Stomach (tissue), 9 donors: ENCODE results near the gene C10orf71. TPM values are rescaled to one million over a fixed set of nuclear protein-coding genes. Genes with fewer than 3 reads are reported as not detected.
A peak's percentile ranks its signal among the peaks of the same experiment; 100 is the strongest.

Experiments
- DNase-seq, 2 donors: peaks; one replicate each; pipeline versions ENCODE4 v3.0.0 to v3.0.0-alpha.2; 2013 to 2019
- H3K27ac ChIP-seq, 5 donors: fragments of 200-600 bp in 4 of 5; sonication (generic) in 4 of 5; one replicate each; pipeline ENCODE4 v1.5.1; 2013 to 2019; ENCODE audit warnings: mild to moderate bottlenecking in 1 of 5, moderate library complexity in 1 of 5
- H3K27me3 ChIP-seq, 3 donors: fragments of 200-600 bp; sonication (generic); one replicate each; pipeline ENCODE4 v1.5.1; 2017 to 2019; ENCODE audit warnings: mixed run types in 1 of 3
- H3K36me3 ChIP-seq, 4 donors: fragments of 200-600 bp; sonication (generic); 1 replicate in 3 of 4; 2 replicates in 1 of 4; pipeline ENCODE4 v1.5.1; 2016 to 2019
- H3K4me1 ChIP-seq, 4 donors: fragments of 200-600 bp; sonication (generic); one replicate each; pipeline ENCODE4 v1.5.1; 2016 to 2019
- H3K4me3 ChIP-seq, 4 donors: fragments of 200-600 bp; sonication (generic) in 3 of 4; one replicate each; pipeline ENCODE4 v1.5.1; 2016 to 2019; ENCODE audit warnings: mild to moderate bottlenecking in 1 of 4
- H3K9me3 ChIP-seq, 4 donors: fragments of 200-600 bp; sonication (generic); one replicate each; pipeline ENCODE4 v1.5.1; 2016 to 2019
- CTCF ChIP-seq, 7 experiments: fragments of 450-650 bp in 4 of 7; fragments of 200-600 bp in 3 of 7; sonication (generic) in 3 of 7; IDR thresholded peaks; one replicate each; pipeline ENCODE4 v1.5.1; 2016 to 2019; ENCODE audit warnings: antibody characterized with exemption in 7 of 7, control low read depth in 2 of 7, mild to moderate bottlenecking in 1 of 7
- EP300 ChIP-seq: sonication (generic); formaldehyde crosslinking; IDR thresholded peaks from one replicate; pipeline ENCODE4 v1.6.1; 2017; ENCODE audit warnings: antibody characterized with exemption
- POLR2A ChIP-seq, 4 donors: fragments of 450-650 bp; IDR thresholded peaks; one replicate each; pipeline ENCODE4 v1.6.1; 2016; ENCODE audit warnings: antibody characterized with exemption in 4 of 4, control low read depth in 2 of 4, mild to moderate bottlenecking in 1 of 4, moderate library complexity in 1 of 4
- POLR2AphosphoS5 ChIP-seq, 3 donors: sonication (generic); formaldehyde crosslinking; IDR thresholded peaks; one replicate each; pipeline ENCODE4 v1.6.1; 2016; ENCODE audit warnings: antibody characterized with exemption in 3 of 3
- WGBS, 5 donors: extraction: QIAGEN DNeasy Blood & Tissue Kit in 3 of 5; methylation state at CpG; one replicate each; pipeline versions ENCODE4 v1.1.5 to v1.1.7; 2013 to 2018; 5-methylcytosine and 5-hydroxymethylcytosine counted together
- intact Hi-C: fragments of 100-400 bp; cut with DNase I; formaldehyde crosslinking; loops from one replicate; pipeline ENCODE4 v1.15.1; 2023; ENCODE audit warnings: low total_unique reads
- polyA plus RNA-seq, 3 donors: library from polyadenylated mRNA; stranded (reverse); fragments of 200-250 nt; gene quantifications; one replicate each; pipeline ENCODE4 v1.2.3, GENCODE V29; 2013
- total RNA-seq, 5 donors: library from RNA; depleted of rRNA; stranded (reverse); fragments of >200 nt; gene quantifications; one replicate each; pipeline versions ENCODE4 v1.1.0 to v1.2.3, GENCODE V29; 2014 to 2016
- donor health status: healthy with polysubstance abuse.
- donor health status: Bipolar disorder and iron deficiency.
- donor health status: healthy.

Gene C10orf71
- total and polyA plus RNA-seq, 8 donors = 0.18 TPM; not detected in 7

- Histone ChIP-seq H3K27me3 (peaks cover 0 to 14% (median 0%) of the 10 kb centered on the region in 3 donors), H3K36me3 (no peaks in the 10 kb centered on the region), H3K9me3 (no peaks in the 10 kb centered on the region), H3K27ac (no peak overlapping the region), H3K4me1 (no peaks in the 10 kb centered on the region), H3K4me3 (no peak overlapping the region)
- peak in 1 of 2 donors; percentile 10 for DNase-seq
- intact Hi-C loops = no loop called here
- TF ChIP-seq POLR2A (IDR thresholded peaks at IDR 0.05) (no peak), EP300 (no peak), POLR2AphosphoS5 (IDR thresholded peaks at IDR 0.05) (no peak), CTCF (IDR thresholded peaks at IDR 0.05) (no peak)
- WGBS, 5 donors = 71 to 77% (median 74%) methylated on average over 7 of the region's 7 CpGs
Observed at GRCh38 chr10:49279015-49279880, 19.7 kb upstream of the C10orf71 start.

- WGBS, 5 donors = 70 to 82% (median 77%) methylated on average over 3 of the region's 3 CpGs
- Histone ChIP-seq H3K4me3 (no peak overlapping the region), H3K4me1 (no peaks in the 10 kb centered on the region), H3K9me3 (no peaks in the 10 kb centered on the region), H3K27me3 (peaks cover 0 to 14% (median 0%) of the 10 kb centered on the region in 3 donors), H3K36me3 (no peaks in the 10 kb centered on the region), H3K27ac (no peak overlapping the region)
- intact Hi-C loops = no loop called here
- DNase-seq = peak in 1 of 2 donors; percentile 21
- TF ChIP-seq POLR2AphosphoS5 (IDR thresholded peaks at IDR 0.05) (no peak), CTCF (IDR thresholded peaks at IDR 0.05) (no peak), POLR2A (IDR thresholded peaks at IDR 0.05) (no peak), EP300 (no peak)
Observed at GRCh38 chr10:49280001-49280408, 19.0 kb upstream of the C10orf71 start.

GRCh38 chr10:49281461-49281860, 17.5 kb upstream of the C10orf71 start:
- no peaks in the 10 kb centered on the region for H3K9me3 ChIP-seq
- DNase-seq = peak in 1 of 2 donors; percentile 11
- H3K27me3 ChIP-seq = peaks cover 0 to 14% (median 0%) of the 10 kb centered on the region in 3 donors
- no peaks in the 10 kb centered on the region for H3K4me1 ChIP-seq
- no peaks in the 10 kb centered on the region for H3K36me3 ChIP-seq
- H3K4me3 ChIP-seq = no peak overlapping the region
- intact Hi-C loops = no loop called here
- H3K27ac ChIP-seq = no peak overlapping the region
- TF ChIP-seq POLR2A (IDR thresholded peaks at IDR 0.05) = no peak
- TF ChIP-seq POLR2AphosphoS5 (IDR thresholded peaks at IDR 0.05) = no peak
- 57 to 66% (median 61%) methylated on average over 12 to 13 of the region's 13 CpGs for WGBS, 5 donors

GRCh38 chr10:49282306-49282705, 16.7 kb upstream of the C10orf71 start:
- Histone ChIP-seq H3K27me3 (peaks cover 0 to 14% (median 0%) of the 10 kb centered on the region in 3 donors), H3K27ac (no peak overlapping the region), H3K9me3 (no peaks in the 10 kb centered on the region), H3K4me1 (no peaks in the 10 kb centered on the region), H3K4me3 (no peak overlapping the region), H3K36me3 (no peaks in the 10 kb centered on the region)
- TF ChIP-seq CTCF (IDR thresholded peaks at IDR 0.05) (no peak), POLR2A (IDR thresholded peaks at IDR 0.05) (no peak), POLR2AphosphoS5 (IDR thresholded peaks at IDR 0.05) (no peak), EP300 (no peak)
- no peak for DNase-seq
- WGBS, 5 donors = 49 to 78% (median 66%) methylated on average over 3 of the region's 3 CpGs
- intact Hi-C loops = no loop called here
